Subcutaneous adipose tissue (tissue), 4 donors: ENCODE data around the gene C2orf42. TPM values are rescaled to one million over a fixed set of nuclear protein-coding genes. Genes with fewer than 3 reads are reported as not detected.

Experiments used
- total RNA-seq, 4 donors: library from RNA; depleted of rRNA; stranded (reverse); fragments of >200 nt; gene quantifications; one replicate each; pipeline ENCODE4 v1.1.0, GENCODE V29; 2016
- TF ChIP-seq, protein P1 (sequence below): fragments of 450-650 bp; IDR thresholded peaks from one replicate; pipeline ENCODE4 v1.5.1; 2016; ENCODE audit warnings: low read depth, mild to moderate bottlenecking, control low read depth, antibody characterized with exemption, moderate library complexity

C2orf42 gene
- total RNA-seq = 10 to 100 TPM in 3 of 4 donors, 1 to 10 TPM in 1; 8.7 to 17.3 (median 11.7) TPM

DNA sequence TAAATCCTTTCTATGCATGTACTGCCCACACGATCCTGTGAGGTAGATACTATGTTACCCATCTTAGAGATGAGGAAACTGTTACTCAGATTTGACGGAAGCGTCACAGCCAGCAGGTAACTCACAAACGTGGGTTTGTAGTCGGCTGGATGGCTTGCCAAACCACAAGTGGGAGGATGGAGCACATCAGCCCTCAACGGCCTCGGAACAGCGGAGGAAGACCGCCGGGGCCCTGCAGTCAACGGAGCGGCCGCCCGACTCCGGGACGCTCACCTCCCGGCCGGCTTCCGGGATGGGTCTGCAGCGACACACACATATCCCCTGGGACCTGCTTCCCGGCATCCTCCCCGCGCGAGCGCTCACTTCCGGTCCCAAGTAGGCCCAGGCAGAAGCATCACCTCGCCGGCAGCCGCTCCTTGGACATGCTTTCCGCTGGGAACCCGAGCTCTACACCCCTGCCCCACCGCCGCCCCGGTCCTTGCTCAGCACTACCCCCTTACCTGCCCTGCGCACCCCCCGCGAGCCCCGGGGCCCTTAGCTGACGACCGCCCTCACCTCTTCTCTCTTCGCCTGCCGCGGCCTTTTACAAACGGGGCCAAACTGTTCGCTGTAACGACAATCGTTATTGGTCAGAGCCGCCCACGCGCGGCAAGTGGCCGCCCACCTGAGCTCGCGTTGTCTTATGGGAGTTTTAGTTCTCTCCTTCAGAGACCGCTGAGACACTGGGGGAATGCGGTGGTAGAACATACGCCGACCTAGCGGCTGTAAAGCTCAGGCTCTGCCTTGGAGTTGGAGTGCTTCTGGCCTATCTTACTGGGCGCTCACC lies at the start of gene C2orf42:
Gene C2orf42, minus strand, starts transcription at position 602 of the 826 bp plus-strand sequence. CDS start 9,034 bp downstream, outside the sequence.
- TF ChIP-seq, protein P1, sequence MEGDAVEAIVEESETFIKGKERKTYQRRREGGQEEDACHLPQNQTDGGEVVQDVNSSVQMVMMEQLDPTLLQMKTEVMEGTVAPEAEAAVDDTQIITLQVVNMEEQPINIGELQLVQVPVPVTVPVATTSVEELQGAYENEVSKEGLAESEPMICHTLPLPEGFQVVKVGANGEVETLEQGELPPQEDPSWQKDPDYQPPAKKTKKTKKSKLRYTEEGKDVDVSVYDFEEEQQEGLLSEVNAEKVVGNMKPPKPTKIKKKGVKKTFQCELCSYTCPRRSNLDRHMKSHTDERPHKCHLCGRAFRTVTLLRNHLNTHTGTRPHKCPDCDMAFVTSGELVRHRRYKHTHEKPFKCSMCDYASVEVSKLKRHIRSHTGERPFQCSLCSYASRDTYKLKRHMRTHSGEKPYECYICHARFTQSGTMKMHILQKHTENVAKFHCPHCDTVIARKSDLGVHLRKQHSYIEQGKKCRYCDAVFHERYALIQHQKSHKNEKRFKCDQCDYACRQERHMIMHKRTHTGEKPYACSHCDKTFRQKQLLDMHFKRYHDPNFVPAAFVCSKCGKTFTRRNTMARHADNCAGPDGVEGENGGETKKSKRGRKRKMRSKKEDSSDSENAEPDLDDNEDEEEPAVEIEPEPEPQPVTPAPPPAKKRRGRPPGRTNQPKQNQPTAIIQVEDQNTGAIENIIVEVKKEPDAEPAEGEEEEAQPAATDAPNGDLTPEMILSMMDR = no peak

DNA sequence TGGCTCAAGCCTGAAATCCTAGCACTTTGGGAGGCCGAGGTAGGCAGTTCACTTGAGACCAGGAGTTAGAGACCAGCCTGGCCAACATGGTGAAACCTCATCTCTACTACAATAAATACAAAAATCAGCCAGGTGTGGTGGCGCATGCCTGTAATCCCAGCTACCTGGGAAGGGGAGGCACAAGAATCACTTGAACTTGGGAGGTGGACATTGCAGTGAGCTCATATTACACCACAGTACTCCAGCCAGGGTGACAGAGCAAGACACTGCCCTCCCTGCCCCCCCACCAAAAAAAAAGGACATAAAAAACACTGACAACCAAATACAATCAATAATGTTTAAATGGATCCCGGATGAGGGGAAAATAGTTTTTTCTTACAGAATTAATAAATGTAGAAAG lies 49.8 kb upstream of the C2orf42 start:
- TF ChIP-seq, protein P1 = no peak

DNA sequence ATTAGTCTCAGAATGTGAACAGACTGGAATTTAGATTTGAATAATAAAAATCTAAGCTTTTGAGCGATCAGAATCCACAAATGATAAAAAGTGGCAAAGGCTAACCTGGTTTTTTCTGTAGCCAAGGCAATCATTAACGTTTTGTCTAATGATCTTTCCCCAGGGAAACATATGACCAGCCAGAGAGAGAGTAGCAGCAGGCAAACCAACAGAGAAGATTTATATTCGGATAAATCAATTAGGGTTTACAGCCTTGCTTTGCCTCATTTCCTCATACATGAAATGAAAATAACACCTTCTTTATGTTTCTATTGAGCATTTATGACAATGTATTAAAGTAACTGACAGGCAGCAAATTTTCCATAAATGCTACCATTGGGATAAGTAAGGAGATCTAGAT lies 43.1 kb upstream of the C2orf42 start:
- TF ChIP-seq, protein P1 = no peak

DNA sequence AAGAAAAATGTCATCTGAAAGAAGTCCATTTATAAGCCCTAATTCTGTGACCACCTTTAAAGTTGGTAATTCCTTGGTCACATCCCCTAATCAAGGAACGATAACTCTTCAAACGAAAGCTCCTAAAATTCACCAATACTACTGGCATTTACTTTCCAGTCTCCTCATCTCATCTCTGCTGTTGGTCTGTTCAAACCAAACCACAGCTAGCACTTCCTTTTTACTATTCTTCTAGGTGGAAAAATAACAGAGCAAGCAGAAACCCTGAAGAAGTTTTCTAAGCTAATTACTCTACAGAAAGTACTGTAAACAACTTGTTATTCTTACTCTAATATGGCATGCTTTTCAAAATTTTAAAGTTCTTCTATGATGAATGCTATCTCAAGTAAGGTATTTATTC lies 36.0 kb upstream of the C2orf42 start:
- TF ChIP-seq, protein P1 = no peak

DNA sequence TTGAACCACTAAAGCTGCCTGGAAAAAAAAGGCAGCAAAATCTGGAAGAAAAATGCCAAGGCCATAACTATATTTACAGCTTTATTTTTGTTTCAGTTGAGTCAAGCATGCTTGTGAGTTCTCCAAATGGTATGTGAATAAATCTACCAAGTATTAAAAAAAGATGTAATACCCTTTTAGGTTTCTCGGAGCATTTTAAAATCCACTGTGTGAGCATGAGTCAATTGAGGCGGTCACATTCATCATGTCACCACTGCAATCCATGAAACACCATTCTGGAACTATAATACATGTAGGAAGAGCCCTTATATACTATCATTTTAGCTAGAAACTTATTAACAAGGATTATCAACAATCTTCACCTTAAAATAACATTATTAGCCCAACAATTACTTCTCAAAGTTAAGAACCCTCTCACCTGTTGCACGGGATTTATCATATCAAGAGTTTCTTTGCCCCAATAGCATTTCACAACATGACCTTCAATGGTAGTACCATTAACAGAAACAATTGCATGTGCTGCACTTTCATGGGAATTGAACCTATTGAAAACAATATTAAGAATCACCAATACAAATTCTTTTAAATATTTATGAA lies 24.2 kb upstream of the C2orf42 start:
- TF ChIP-seq, protein P1 = no peak

DNA sequence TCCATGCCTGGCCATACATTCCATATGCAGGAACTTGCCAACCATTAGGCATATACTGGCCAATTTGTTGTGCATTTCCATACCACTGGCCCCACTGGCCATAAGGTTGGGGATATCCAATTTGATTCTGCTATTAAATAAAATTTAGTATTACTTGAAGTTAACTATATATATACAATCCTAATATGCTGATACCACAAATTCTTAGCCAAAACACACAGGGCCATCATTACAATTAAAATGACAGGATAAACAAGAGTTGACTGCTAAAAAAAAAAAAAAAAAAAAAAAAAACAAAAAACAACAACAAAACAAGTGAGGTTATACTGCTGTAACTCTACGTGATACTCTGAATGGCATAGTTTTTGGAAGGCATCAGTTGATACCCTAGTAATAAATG lies 23.5 kb upstream of the C2orf42 start:
- TF ChIP-seq, protein P1 = no peak

DNA sequence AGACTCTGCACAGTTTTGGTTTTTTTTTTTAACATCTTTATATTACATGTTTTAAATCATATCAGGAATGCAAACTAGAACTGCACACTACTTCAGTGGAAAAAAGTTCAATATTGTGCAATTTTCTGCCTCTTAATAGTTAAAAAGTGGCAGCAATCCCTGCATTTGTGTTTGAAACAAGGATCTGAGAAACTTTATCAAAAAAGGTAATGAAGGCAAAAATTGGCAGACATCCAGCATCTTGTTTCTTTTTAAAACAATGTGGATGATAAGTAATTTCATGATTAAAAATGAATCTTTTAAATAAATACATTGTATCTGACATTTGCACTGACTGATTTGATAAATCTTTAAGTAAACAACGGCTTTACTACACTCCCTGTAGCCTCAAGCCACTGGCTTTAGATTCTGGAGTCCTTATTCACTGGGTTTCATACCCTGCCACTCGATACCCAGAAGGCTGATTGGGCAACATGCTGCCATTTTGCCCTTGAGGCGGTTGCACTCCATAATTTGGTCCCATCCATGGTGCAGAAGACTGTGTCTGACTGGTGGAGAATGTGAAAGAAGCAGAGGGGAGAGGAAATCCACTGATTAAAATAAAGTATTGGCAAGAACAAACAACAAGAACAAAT lies 21.6 kb upstream of the C2orf42 start:
- TF ChIP-seq, protein P1 = no peak
